ENCODE data around the gene ITPR1. TPM values are rescaled to one million over a fixed set of nuclear protein-coding genes. Genes with fewer than 3 reads are reported as not detected.

Gene ITPR1
- total and polyA plus RNA-seq, 2 experiments from 2014 or later: 17.6 to 28.8 TPM

- Histone ChIP-seq H3K4me1 (ENCODE audit: low read depth) (peaks cover 26% of the 10 kb centered on the region), H3K27me3 (no peaks in the 10 kb centered on the region), H3K9me3 (ENCODE audit: low read depth) (no peaks in the 10 kb centered on the region), H3K36me3 (no peaks in the 10 kb centered on the region), H3K27ac (no peak overlapping the region), H3K4me3 (no peak overlapping the region)
- no peak for DNase-seq (ENCODE audit: low read depth in 1 of 2, low spot score in 1 of 2)
- TF ChIP-seq CTCF (IDR thresholded peaks at IDR 0.05; ENCODE audit: low read depth, low read length): no peak
These were observed 53.4 kb downstream of the ITPR1 start for GRCh38 chr3:4546346-4547178.

GRCh38 chr3:4547799-4548198 lies 54.7 kb downstream of the ITPR1 start:
- Histone ChIP-seq H3K36me3 (no peaks in the 10 kb centered on the region), H3K4me3 (no peak overlapping the region), H3K27me3 (no peaks in the 10 kb centered on the region), H3K4me1 (ENCODE audit: low read depth) (peaks cover 26% of the 10 kb centered on the region), H3K27ac (no peak overlapping the region), H3K9me3 (ENCODE audit: low read depth) (no peaks in the 10 kb centered on the region)
- no peak for TF ChIP-seq CTCF (IDR thresholded peaks at IDR 0.05; ENCODE audit: low read depth, low read length)
- no peak for DNase-seq (ENCODE audit: low read depth in 1 of 2, low spot score in 1 of 2)

- Histone ChIP-seq H3K27ac (no peak overlapping the region), H3K4me3 (no peak overlapping the region), H3K27me3 (no peaks in the 10 kb centered on the region), H3K4me1 (ENCODE audit: low read depth) (peaks cover 26% of the 10 kb centered on the region), H3K9me3 (ENCODE audit: low read depth) (no peaks in the 10 kb centered on the region), H3K36me3 (no peaks in the 10 kb centered on the region)
- no peak for TF ChIP-seq CTCF (IDR thresholded peaks at IDR 0.05; ENCODE audit: low read depth, low read length)
- DNase-seq (ENCODE audit: low read depth in 1 of 2, low spot score in 1 of 2): no peak
These were observed 55.2 kb downstream of the ITPR1 start for GRCh38 chr3:4548356-4548755.

GRCh38 chr3:4548780-4549179 lies 55.6 kb downstream of the ITPR1 start:
- H3K4me3 ChIP-seq: no peak overlapping the region
- H3K27ac ChIP-seq: no peak overlapping the region
- no peak for TF ChIP-seq CTCF (IDR thresholded peaks at IDR 0.05; ENCODE audit: low read depth, low read length)
- no peaks in the 10 kb centered on the region for H3K27me3 ChIP-seq
- peaks cover 26% of the 10 kb centered on the region for H3K4me1 ChIP-seq (ENCODE audit: low read depth)
- no peak for DNase-seq (ENCODE audit: low read depth in 1 of 2, low spot score in 1 of 2)
- H3K36me3 ChIP-seq: no peaks in the 10 kb centered on the region
- H3K9me3 ChIP-seq (ENCODE audit: low read depth): no peaks in the 10 kb centered on the region

GRCh38 chr3:4549896-4550295 lies 56.7 kb downstream of the ITPR1 start:
- no peak for TF ChIP-seq CTCF (IDR thresholded peaks at IDR 0.05; ENCODE audit: low read depth, low read length)
- Histone ChIP-seq H3K4me1 (ENCODE audit: low read depth) (peaks cover 26% of the 10 kb centered on the region), H3K36me3 (no peaks in the 10 kb centered on the region), H3K9me3 (ENCODE audit: low read depth) (no peaks in the 10 kb centered on the region), H3K27ac (no peak overlapping the region), H3K4me3 (no peak overlapping the region), H3K27me3 (no peaks in the 10 kb centered on the region)
- DNase-seq (ENCODE audit: low read depth in 1 of 2, low spot score in 1 of 2): no peak
